Measurements from ENCODE around the gene CDC42EP2. TPM values are rescaled to one million over a fixed set of nuclear protein-coding genes. Genes with fewer than 3 reads are reported as not detected.
"Not testable (repeated sequence)": the region's sequence is repeated elsewhere in the genome, so short reads cannot be mapped to it uniquely, and the experiment has no call there.

CDC42EP2 gene
- polyA plus RNA-seq, 5 donors = 1.9 to 13.9 (median 8.4) TPM

GRCh38 chr11:65316227-65317024 lies 1.8 kb downstream of the CDC42EP2 start:
- no peak for DNase-seq

- no peak for DNase-seq
Observed at GRCh38 chr11:65317025-65317786, 2.5 kb downstream of the CDC42EP2 start.

GRCh38 chr11:65320386-65321075 lies 5.9 kb downstream of the CDC42EP2 start:
- no peak for DNase-seq

- no peak for DNase-seq
Observed at GRCh38 chr11:65321076-65321475, 6.4 kb downstream of the CDC42EP2 start.

- no peak for DNase-seq
Observed at GRCh38 chr11:65321828-65322485, 7.3 kb downstream of the CDC42EP2 start.

- no peak for DNase-seq
Observed at GRCh38 chr11:65323813-65324212, 9.1 kb downstream of the CDC42EP2 start.

- DNase-seq = no peak
Observed at GRCh38 chr11:65325435-65325834, 10.8 kb downstream of the CDC42EP2 start.

GRCh38 chr11:65327021-65327420 lies 12.4 kb downstream of the CDC42EP2 start:
- no peak for DNase-seq

- no peak for DNase-seq
Observed at GRCh38 chr11:65329478-65329877, 14.8 kb downstream of the CDC42EP2 start.

GRCh38 chr11:65329944-65330403 lies 15.3 kb downstream of the CDC42EP2 start:
- peak; percentile 75 to 85 for DNase-seq

- no peak for DNase-seq
Observed at GRCh38 chr11:65330544-65330943, 15.9 kb downstream of the CDC42EP2 start.

GRCh38 chr11:65332591-65332990 lies 17.9 kb downstream of the CDC42EP2 start:
- not testable (repeated sequence) for DNase-seq

- DNase-seq = no peak
Observed at GRCh38 chr11:65334696-65335295, 20.1 kb downstream of the CDC42EP2 start.

GRCh38 chr11:65338676-65339075 lies 24.0 kb downstream of the CDC42EP2 start:
- DNase-seq = no peak

- DNase-seq = no peak
Observed at GRCh38 chr11:65340226-65340625, 25.6 kb downstream of the CDC42EP2 start.

GRCh38 chr11:65341856-65342255 lies 27.2 kb downstream of the CDC42EP2 start:
- no peak for DNase-seq

GRCh38 chr11:65351511-65351910 lies 36.8 kb downstream of the CDC42EP2 start:
- no peak for DNase-seq

- DNase-seq = no peak
Observed at GRCh38 chr11:65352783-65353182, 38.1 kb downstream of the CDC42EP2 start.

- no peak for DNase-seq
Observed at GRCh38 chr11:65353376-65353775, 38.7 kb downstream of the CDC42EP2 start.

GRCh38 chr11:65353900-65354264 lies 39.2 kb downstream of the CDC42EP2 start:
- no peak for DNase-seq

- peak; percentile 96 to 97 for DNase-seq
Observed at GRCh38 chr11:65354265-65355012, 39.8 kb downstream of the CDC42EP2 start, which contains the start of gene TIGD3. Gene TIGD3, plus strand, starts transcription at chr11:65354751. Its CDS starts 1,058 bp downstream, at chr11:65355809.
